ENCODE data around the gene SPATA17. TPM values are rescaled to one million over a fixed set of nuclear protein-coding genes. Genes with fewer than 3 reads are reported as not detected.
A peak's percentile ranks its signal among the peaks of the same experiment; 100 is the strongest.

SPATA17 gene
- total and polyA plus RNA-seq, 2 of the 8 experiments (the other 6 are each of a cell fraction or from before 2014, with no cell fraction given), result 0.17 to 0.48 TPM

- H4K8ac ChIP-seq (ENCODE audit: extremely low read depth, insufficient read depth, low read length), result no peak overlapping the region
- no peak overlapping the region for H3K4me2 ChIP-seq (ENCODE audit: insufficient read depth in 1 of 2, low read depth in 2 of 2, low read length in 2 of 2)
- no peaks in the 10 kb centered on the region; the same call in 1 of the 2 replicates for H3K23me2 ChIP-seq (ENCODE audit: low read depth, low read length)
- H2AFZ ChIP-seq (ENCODE audit: low read length), result no peak overlapping the region
- WGBS, 2 experiments (ENCODE audit: extremely low coverage in 1 of 2, insufficient coverage in 1 of 2, insufficient read length in 1 of 2, insufficient replicate concordance in 2 of 2, low coverage in 1 of 2, low lambda C conversion rate in 2 of 2, missing lambda C conversion rate in 1 of 2), result 82% methylated on average over 5 of the region's 5 CpGs; no CpG with 5 or more reads in 1 of the 2 experiments
- H3K27me3 ChIP-seq (replicated peaks in 1 of 4; ENCODE audit: control insufficient read depth in 3 of 4, extremely low read depth in 1 of 4, insufficient read depth in 3 of 4, low read length in 3 of 4), result no peaks in the 10 kb centered on the region
- H3K79me1 ChIP-seq (ENCODE audit: low read depth, low read length), result no peaks in the 10 kb centered on the region
- H3K23ac ChIP-seq (ENCODE audit: insufficient read length), result no peak overlapping the region
- H2AK5ac ChIP-seq (ENCODE audit: low read depth, low read length), result no peak overlapping the region
- H2BK120ac ChIP-seq (replicated peaks; ENCODE audit: low read depth, low read length), result no peak overlapping the region
- H3K36me3 ChIP-seq (ENCODE audit: control insufficient read depth in 2 of 4, insufficient read depth in 4 of 4, low read length in 3 of 4), result no peaks in the 10 kb centered on the region
- no peak overlapping the region for H3K14ac ChIP-seq (ENCODE audit: insufficient read length)
- H3K4me3 ChIP-seq (ENCODE audit: extremely low read depth in 1 of 4, insufficient read depth in 2 of 4, low read depth in 3 of 4, low read length in 4 of 4), result no peak overlapping the region
- no peak overlapping the region for H3K27ac ChIP-seq (ENCODE audit: low read depth, low read length)
- no peaks in the 10 kb centered on the region for H3K4me1 ChIP-seq (replicated peaks in 1 of 4; ENCODE audit: control insufficient read depth in 3 of 4, insufficient read depth in 4 of 4, low read length in 3 of 4)
- ChIA-PET CTCF (ENCODE audit: partially characterized antibody) (interaction anchor here (0.5 to 2.6 kb wide), 28 partner anchors 9 to 1609 kb away, joined by 3 to 9 read pairs (median 4); no protein-coding TSS in a partner anchor), POLR2A (ENCODE audit: partially characterized antibody) (interaction anchor here (1.0 kb wide), 1 partner anchor 12 kb away, joined by 3 read pairs; no protein-coding TSS in a partner anchor)
- no peaks in the 10 kb centered on the region for H4K20me1 ChIP-seq (replicated peaks in 1 of 2; ENCODE audit: control insufficient read depth in 1 of 2, insufficient read depth in 2 of 2, low read length in 2 of 2)
- H3K18ac ChIP-seq (ENCODE audit: extremely low read depth, low read length), result no peak overlapping the region
- H3K9me3 ChIP-seq (ENCODE audit: insufficient read depth in 2 of 2, low read depth in 1 of 2, low read length in 1 of 2), result no peaks in the 10 kb centered on the region
- H2BK20ac ChIP-seq (ENCODE audit: low read length), result no peak overlapping the region
- no peak overlapping the region for H3K9ac ChIP-seq (replicated peaks in 1 of 4; ENCODE audit: extremely low read depth in 1 of 4, low read depth in 3 of 4, low read length in 3 of 4)
- H3K56ac ChIP-seq (replicated peaks; ENCODE audit: insufficient read length, low read depth, low read length), result no peak overlapping the region
- H3K79me2 ChIP-seq (ENCODE audit: control insufficient read depth in 1 of 2, insufficient read depth in 2 of 2, low read length in 2 of 2), result no peaks in the 10 kb centered on the region
- no peak overlapping the region for H2BK5ac ChIP-seq (ENCODE audit: low read depth, low read length)
- no peak overlapping the region for H2BK15ac ChIP-seq (ENCODE audit: low read length)
- H4K91ac ChIP-seq (replicated peaks; ENCODE audit: insufficient read length, low read length), result no peak overlapping the region
- FAIRE-seq (peak; percentile 57), DNase-seq (ENCODE audit: low read depth in 1 of 2, low spot score in 2 of 2) (no peak)
- no peak overlapping the region for H3K4ac ChIP-seq (replicated peaks; ENCODE audit: insufficient read length, low read depth, low read length)
- H2BK12ac ChIP-seq (ENCODE audit: low read depth, low read length), result no peak overlapping the region
- no peak overlapping the region for H4K5ac ChIP-seq (ENCODE audit: insufficient read length, low read depth, low read length)
- TF ChIP-seq RAD21 (IDR thresholded peaks at IDR 0.05 in 1 of 2, conservative IDR thresholded peaks at IDR 0.05 in 1 of 2; ENCODE audit: low read depth in 2 of 2, low read length in 2 of 2) (peak; percentile 68 to 75), POU5F1 (IDR thresholded peaks at IDR 0.05; ENCODE audit: low read depth, low read length) (no peak), ATF3 (IDR thresholded peaks at IDR 0.05; ENCODE audit: insufficient read depth, low read depth, low read length) (no peak), MAFK (IDR thresholded peaks at IDR 0.05; ENCODE audit: low read depth, low read length) (peak; percentile 96), EZH2 (IDR thresholded peaks at IDR 0.05; ENCODE audit: low read depth, low read length, severe bottlenecking) (no peak), BRCA1 (IDR thresholded peaks at IDR 0.05; ENCODE audit: low read depth, low read length) (no peak), RFX5 (IDR thresholded peaks at IDR 0.05; ENCODE audit: borderline replicate concordance, low read depth, low read length) (no peak), BCL11A (IDR thresholded peaks at IDR 0.05; ENCODE audit: low read depth in 2 of 2, low read length in 2 of 2) (no peak), HDAC2 (IDR thresholded peaks at IDR 0.05; ENCODE audit: borderline replicate concordance in 1 of 2, low read depth in 2 of 2, low read length in 2 of 2) (no peak), CTBP2 (IDR thresholded peaks at IDR 0.05; ENCODE audit: borderline replicate concordance, insufficient read depth, insufficient read length, low read length) (no peak)
Measured at GRCh38 chr1:217660353-217661062, 29.4 kb downstream of the SPATA17 start.

Data from H1 (cell line).